H1 (cell line): ENCODE data around the gene SKAP1. TPM values are rescaled to one million over a fixed set of nuclear protein-coding genes. Genes with fewer than 3 reads are reported as not detected.

ENCODE experiments used
- CTCF ChIA-PET: fragments of 300-600 bp; sonication (Branson Sonifier 250); formaldehyde crosslinking; loops from one replicate; lab custom pipeline; 2021; ENCODE audit not compliant: partially characterized antibody; lab: Charles Lee
- POLR2A ChIA-PET: fragments of 300-600 bp; sonication (Branson Sonifier 250); formaldehyde crosslinking; loops from one replicate; lab custom pipeline; 2021; ENCODE audit warnings: inconsistent platforms; ENCODE audit not compliant: partially characterized antibody; lab: Charles Lee
- DNase-seq, 2 experiments: peaks; one replicate each; pipeline versions ENCODE4 v3.0.0 to v3.0.0-alpha.2; 2010 to 2022; ENCODE audit warnings: low spot score in 2 of 2, low read depth in 1 of 2, mixed read lengths in 1 of 2
- FAIRE-seq: peaks from 2 replicates; lab custom pipeline; 2011; peaks lifted over from hg19 to GRCh38; lab: Jason Lieb, UNC
- H2AFZ ChIP-seq: 2 replicates; pipeline ENCODE4 v1.8.1; 2012; ENCODE audit warnings: low read length, inconsistent platforms
- H2AK5ac ChIP-seq: 2 replicates; pipeline ENCODE4 v1.6.1; 2013; ENCODE audit warnings: low read depth, low read length
- H2BK120ac ChIP-seq: replicated peaks from 2 replicates; pipeline ENCODE3; 2013; ENCODE audit warnings: low read depth, low read length, inconsistent platforms
- H2BK12ac ChIP-seq: 2 replicates; pipeline ENCODE4 v1.6.1; 2013; ENCODE audit warnings: low read depth, low read length
- H2BK15ac ChIP-seq: 2 replicates; pipeline ENCODE4 v1.6.1; 2013; ENCODE audit warnings: low read length
- H2BK20ac ChIP-seq: 2 replicates; pipeline ENCODE4 v1.6.1; 2013; ENCODE audit warnings: low read length
- H2BK5ac ChIP-seq: 2 replicates; pipeline ENCODE4 v1.6.1; 2013; ENCODE audit warnings: low read depth, low read length
- H3K14ac ChIP-seq: 2 replicates; pipeline ENCODE4 v1.6.1; 2013; ENCODE audit warnings: inconsistent platforms; ENCODE audit not compliant: insufficient read length
- H3K18ac ChIP-seq: 2 replicates; pipeline ENCODE4 v1.6.1; 2013; ENCODE audit warnings: low read length; ENCODE audit errors: extremely low read depth
- H3K23ac ChIP-seq: 2 replicates; pipeline ENCODE4 v1.6.1; 2013; ENCODE audit warnings: inconsistent platforms; ENCODE audit not compliant: insufficient read length
- H3K23me2 ChIP-seq: 2 replicates; pipeline ENCODE4 v1.6.1; 2013; ENCODE audit warnings: low read depth, low read length
- H3K27ac ChIP-seq: 2 replicates; pipeline ENCODE4 v1.6.1; 2011; ENCODE audit warnings: low read depth, low read length, inconsistent platforms
- H3K27me3 ChIP-seq, 4 experiments: replicated peaks in 1 of 4; 1 replicate in 1 of 4; 2 replicates in 3 of 4; pipeline versions ENCODE4 v1.6.1 to v1.8.1; 2011 to 2013; ENCODE audit warnings: low read length in 3 of 4, mild to moderate bottlenecking in 3 of 4, inconsistent platforms in 2 of 4, mixed read lengths in 2 of 4, moderate library complexity in 1 of 4; ENCODE audit not compliant: control insufficient read depth in 3 of 4, insufficient read depth in 3 of 4; ENCODE audit errors: extremely low read depth in 1 of 4
- H3K36me3 ChIP-seq, 4 experiments: 2 replicates each; pipeline versions ENCODE4 v1.6.1 to v1.8.1; 2011 to 2013; ENCODE audit warnings: mild to moderate bottlenecking in 4 of 4, low read length in 3 of 4, moderate library complexity in 2 of 4, control low read depth in 1 of 4, inconsistent platforms in 1 of 4; ENCODE audit not compliant: insufficient read depth in 4 of 4, control insufficient read depth in 2 of 4
- H3K4ac ChIP-seq: replicated peaks from 2 replicates; pipeline ENCODE3; 2013; ENCODE audit warnings: low read length, low read depth, mixed read lengths, inconsistent platforms; ENCODE audit not compliant: insufficient read length
- H3K4me1 ChIP-seq, 4 experiments: replicated peaks in 1 of 4; 1 replicate in 1 of 4; 2 replicates in 3 of 4; pipeline versions ENCODE4 v1.6.1 to v1.8.1; 2011 to 2013; ENCODE audit warnings: low read length in 3 of 4, inconsistent platforms in 2 of 4, mixed read lengths in 1 of 4; ENCODE audit not compliant: insufficient read depth in 4 of 4, control insufficient read depth in 3 of 4
- H3K4me2 ChIP-seq, 2 experiments: 2 replicates each; pipeline versions ENCODE4 v1.6.1 to v1.8.1; 2011 to 2013; ENCODE audit warnings: low read depth in 2 of 2, low read length in 2 of 2, control low read depth in 1 of 2, inconsistent platforms in 1 of 2, mild to moderate bottlenecking in 1 of 2; ENCODE audit not compliant: insufficient read depth in 1 of 2
- H3K4me3 ChIP-seq, 4 experiments: fragments of 200-600, 300-600 bp in 1 of 4; sonication (generic), shearing (Covaris generic), sonication (Bioruptor Twin) in 1 of 4; 2 replicates each; pipeline versions ENCODE4 v1.5.1 to v1.8.1; 2011 to 2016; ENCODE audit warnings: low read length in 4 of 4, low read depth in 3 of 4, control low read depth in 2 of 4, inconsistent platforms in 2 of 4, mild to moderate bottlenecking in 2 of 4, mixed read lengths in 1 of 4, moderate library complexity in 1 of 4; ENCODE audit not compliant: insufficient read depth in 2 of 4; ENCODE audit errors: extremely low read depth in 1 of 4
- H3K56ac ChIP-seq: replicated peaks from 2 replicates; pipeline ENCODE3; 2013; ENCODE audit warnings: low read depth, mild to moderate bottlenecking, mixed read lengths, low read length, inconsistent platforms; ENCODE audit not compliant: insufficient read length
- H3K79me1 ChIP-seq: 2 replicates; pipeline ENCODE4 v1.6.1; 2013; ENCODE audit warnings: low read depth, low read length, control low read depth
- H3K79me2 ChIP-seq, 2 experiments: 2 replicates each; pipeline versions ENCODE4 v1.6.1 to v1.8.1; 2012 to 2013; ENCODE audit warnings: low read length in 2 of 2, mild to moderate bottlenecking in 2 of 2, inconsistent platforms in 1 of 2; ENCODE audit not compliant: insufficient read depth in 2 of 2, control insufficient read depth in 1 of 2
- H3K9ac ChIP-seq, 4 experiments: replicated peaks in 1 of 4; 1 replicate in 1 of 4; 2 replicates in 3 of 4; pipeline versions ENCODE4 v1.6.1 to v1.8.1; 2011 to 2013; ENCODE audit warnings: low read depth in 3 of 4, low read length in 3 of 4, control low read depth in 2 of 4, mild to moderate bottlenecking in 2 of 4, moderate library complexity in 2 of 4, inconsistent platforms in 1 of 4; ENCODE audit errors: extremely low read depth in 1 of 4
- H3K9me3 ChIP-seq, 2 experiments: 2 replicates each; pipeline versions ENCODE4 v1.6.1 to v1.8.1; 2012 to 2013; ENCODE audit warnings: mild to moderate bottlenecking in 2 of 2, moderate library complexity in 2 of 2, control low read depth in 1 of 2, inconsistent platforms in 1 of 2, low read depth in 1 of 2, low read length in 1 of 2, mixed read lengths in 1 of 2; ENCODE audit not compliant: insufficient read depth in 2 of 2
- H4K20me1 ChIP-seq, 2 experiments: replicated peaks in 1 of 2; 2 replicates each; pipeline versions ENCODE3 to v1.8.1; 2011 to 2013; ENCODE audit warnings: inconsistent platforms in 2 of 2, low read length in 2 of 2, mild to moderate bottlenecking in 1 of 2; ENCODE audit not compliant: insufficient read depth in 2 of 2, control insufficient read depth in 1 of 2
- H4K5ac ChIP-seq: 2 replicates; pipeline ENCODE4 v1.6.1; 2013; ENCODE audit warnings: low read length, low read depth, mixed read lengths, inconsistent platforms; ENCODE audit not compliant: insufficient read length
- H4K8ac ChIP-seq: 2 replicates; pipeline ENCODE4 v1.8.0; 2013; ENCODE audit warnings: mild to moderate bottlenecking, moderate library complexity, low read length, inconsistent platforms; ENCODE audit not compliant: insufficient read depth; ENCODE audit errors: extremely low read depth
- H4K91ac ChIP-seq: replicated peaks from 2 replicates; pipeline ENCODE3; 2013; ENCODE audit warnings: low read length, mixed read lengths, inconsistent platforms; ENCODE audit not compliant: insufficient read length
- HDAC2 ChIP-seq, 2 experiments: fragments of 300-600 bp in 1 of 2; sonication (generic) in 1 of 2; IDR thresholded peaks; 2 replicates each; pipeline ENCODE4 v1.6.1; 2011 to 2012; ENCODE audit warnings: low read depth in 2 of 2, low read length in 2 of 2, mild to moderate bottlenecking in 2 of 2, moderate library complexity in 2 of 2, borderline replicate concordance in 1 of 2, inconsistent platforms in 1 of 2
- TAF7 ChIP-seq: optimal IDR thresholded peaks from 2 replicates; pipeline ENCODE3; 2011; ENCODE audit warnings: low read depth, mild to moderate bottlenecking, inconsistent platforms, low read length, moderate library complexity, borderline replicate concordance
- USF2 ChIP-seq: IDR thresholded peaks from 2 replicates; pipeline ENCODE4 v1.6.1; 2011; ENCODE audit warnings: low read length, improper control_type of control experiment
- WGBS, 2 experiments: shearing (Covaris generic) in 1 of 2; methylation state at CpG; one replicate each; pipeline versions ENCODE4 v1.1.6 to v1.1.7; 2013 to 2015; ENCODE audit warnings: low lambda C conversion rate in 2 of 2, mixed read lengths in 2 of 2, inconsistent platforms in 1 of 2, low coverage in 1 of 2, missing lambda C conversion rate in 1 of 2; ENCODE audit not compliant: insufficient replicate concordance in 2 of 2, insufficient coverage in 1 of 2, insufficient read length in 1 of 2; ENCODE audit errors: extremely low coverage in 1 of 2, missing lambda C conversion rate in 1 of 2; 5-methylcytosine and 5-hydroxymethylcytosine counted together
- polyA plus RNA-seq, 7 experiments: library from polyadenylated mRNA; depleted of rRNA in 3 of 7; stranded (reverse) in 5 of 7; unstranded in 2 of 7; fragments of >200 nt in 5 of 7; fragments of 200-250 nt in 2 of 7; gene quantifications; 1 replicate in 5 of 7; 2 replicates in 1 of 7; 4 replicates in 1 of 7; pipeline versions ENCODE4 v1.2.1 to v1.2.3, GENCODE V29; 2011 to 2013; ENCODE audit warnings: missing spikeins in 2 of 7, mixed read lengths in 2 of 7
- total RNA-seq: library from RNA; stranded (reverse); fragmentation: NEBNext Ultra II Directional; extraction: Animal tissue kit (Norgen Biotek cat#: 25700); gene quantifications from 2 replicates; pipeline ENCODE4 v1.2.1, GENCODE V29; 2021

Gene SKAP1
- total and polyA plus RNA-seq, 2 of the 8 experiments (the other 6 are each of a cell fraction or from before 2014, with no cell fraction given), result not detected

GRCh38 chr17:48194097-48194550, 235.9 kb downstream of the SKAP1 start:
- ChIA-PET POLR2A (no interaction called here), CTCF (interaction anchor here (0.6 to 3.3 kb wide), 12 partner anchors 9 to 189 kb away, joined by 3 to 15 read pairs (median 4); no protein-coding TSS in a partner anchor)
- TF ChIP-seq HDAC2 (IDR thresholded peaks at IDR 0.05; ENCODE audit: borderline replicate concordance in 1 of 2, low read depth in 2 of 2, low read length in 2 of 2), result no peak
- TF ChIP-seq USF2, result no peak
- no peak for TF ChIP-seq TAF7
- H3K4me3 ChIP-seq, result no peak overlapping the region
- H4K8ac ChIP-seq, result no peak overlapping the region
- H4K20me1 ChIP-seq, result no peaks in the 10 kb centered on the region
- H3K79me2 ChIP-seq, result no peaks in the 10 kb centered on the region
- WGBS, 2 experiments, result 72% methylated on average over 5 of the region's 5 CpGs; no CpG with 5 or more reads in 1 of the 2 experiments
- H2BK20ac ChIP-seq, result no peak overlapping the region
- H3K79me1 ChIP-seq, result no peaks in the 10 kb centered on the region
- no peak overlapping the region for H3K9ac ChIP-seq
- no peak overlapping the region for H3K23ac ChIP-seq
- H3K9me3 ChIP-seq, result no peaks in the 10 kb centered on the region
- no peak overlapping the region for H3K27ac ChIP-seq
- H4K91ac ChIP-seq, result no peak overlapping the region
- no peak overlapping the region for H4K5ac ChIP-seq
- H3K18ac ChIP-seq, result no peak overlapping the region
- DNase-seq (no peak), FAIRE-seq (no peak)
- H3K4me1 ChIP-seq, result peaks cover 0 to 12% (median 7%) of the 10 kb centered on the region in 4 experiments; a peak in 3 of 7 replicates
- no peak overlapping the region for H2BK120ac ChIP-seq
- no peak overlapping the region for H2BK12ac ChIP-seq
- peaks cover 0 to 2% (median 0%) of the 10 kb centered on the region in 4 experiments; a peak in 1 of 7 replicates for H3K27me3 ChIP-seq
- H3K36me3 ChIP-seq, result no peaks in the 10 kb centered on the region
- H3K4me2 ChIP-seq, result no peak overlapping the region
- no peak overlapping the region for H2BK15ac ChIP-seq
- no peak overlapping the region for H3K56ac ChIP-seq
- H3K4ac ChIP-seq, result no peak overlapping the region
- no peak overlapping the region for H2AK5ac ChIP-seq
- H2AFZ ChIP-seq, result no peak overlapping the region
- no peaks in the 10 kb centered on the region for H3K23me2 ChIP-seq
- no peak overlapping the region for H2BK5ac ChIP-seq
- no peak overlapping the region for H3K14ac ChIP-seq
